Central memory CD8-positive, alpha-beta T cell (primary cell): ENCODE data around the gene STPG1.
A peak's percentile ranks its signal among the peaks of the same experiment; 100 is the strongest.
"Not testable (repeated sequence)": the region's sequence is repeated elsewhere in the genome, so short reads cannot be mapped to it uniquely, and the experiment has no call there.

ENCODE experiments used
- ATAC-seq: fragments of 150-1000 bp; cut with Tn5 transposase; replicated peaks from 2 replicates; pipeline ENCODE4 v1.10.0; 2022; ENCODE audit warnings: mild to moderate bottlenecking, moderate FRiP score, moderate number of reproducible peaks; ENCODE audit not compliant: poor library complexity, severe bottlenecking; ENCODE audit errors: extremely low read depth
- DNase-seq, 2 donors: peaks; one replicate each; pipeline ENCODE4 v3.0.0; 2021; ENCODE audit warnings: low spot score in 2 of 2
- H3K27ac Mint-ChIP-seq: one replicate; pipeline ENCODE4 v1.8.0; 2022; ENCODE audit warnings: low read depth, mild to moderate bottlenecking, moderate library complexity, mixed read lengths
- H3K27me3 Mint-ChIP-seq: one replicate; pipeline ENCODE4 v1.8.0; 2022; ENCODE audit warnings: mixed read lengths
- H3K36me3 Mint-ChIP-seq: one replicate; pipeline ENCODE4 v1.8.0; 2022; ENCODE audit warnings: mild to moderate bottlenecking, moderate library complexity, mixed read lengths; ENCODE audit not compliant: insufficient read depth
- H3K4me1 Mint-ChIP-seq: one replicate; pipeline ENCODE4 v1.8.0; 2022; ENCODE audit warnings: mixed read lengths
- H3K4me3 Mint-ChIP-seq: one replicate; pipeline ENCODE4 v1.8.0; 2022; ENCODE audit warnings: mild to moderate bottlenecking, moderate library complexity, mixed read lengths
- H3K9me3 Mint-ChIP-seq: one replicate; pipeline ENCODE4 v1.8.0; 2022; ENCODE audit warnings: mixed read lengths

Gene STPG1

GRCh38 chr1:24413350-24414163, at the start of gene STPG1:
Gene STPG1, minus strand, starts transcription at chr1:24413782. Its CDS starts 12,394 bp downstream, at chr1:24401388.
- no peaks in the 10 kb centered on the region for H3K27me3 Mint-ChIP-seq
- ATAC-seq (no peak), DNase-seq (peak; percentile 63 to 64)
- H3K4me3 Mint-ChIP-seq, result peak within 1 kb of the TSS; percentile 91
- peaks cover 18% of the 10 kb centered on the region for H3K36me3 Mint-ChIP-seq
- no peaks in the 10 kb centered on the region for H3K9me3 Mint-ChIP-seq
- peaks cover 54% of the 10 kb centered on the region for H3K4me1 Mint-ChIP-seq
- H3K27ac Mint-ChIP-seq, result peak within 1 kb of the TSS; percentile 84

- ATAC-seq, result not testable (repeated sequence)
Measured at GRCh38 chr1:24462128-24462527, 48.5 kb upstream of the STPG1 start.

GRCh38 chr1:24459551-24460266, 46.1 kb upstream of the STPG1 start:
- peak overlapping the region; percentile 63 for H3K27ac Mint-ChIP-seq
- H3K36me3 Mint-ChIP-seq, result peaks cover 48% of the 10 kb centered on the region
- ATAC-seq (no peak), DNase-seq (no peak)
- no peaks in the 10 kb centered on the region for H3K27me3 Mint-ChIP-seq
- H3K4me3 Mint-ChIP-seq, result no peak overlapping the region
- no peaks in the 10 kb centered on the region for H3K9me3 Mint-ChIP-seq
- no peaks in the 10 kb centered on the region for H3K4me1 Mint-ChIP-seq

More at GRCh38 chr1:24462128-24462527, 48.5 kb upstream of the STPG1 start:
- H3K9me3 Mint-ChIP-seq, H3K27me3 Mint-ChIP-seq, H3K4me3 Mint-ChIP-seq, H3K4me1 Mint-ChIP-seq, DNase-seq, H3K27ac Mint-ChIP-seq: not testable (repeated sequence)
- peaks cover 49% of the 10 kb centered on the region for H3K36me3 Mint-ChIP-seq

GRCh38 chr1:24457866-24458265, 44.3 kb upstream of the STPG1 start:
- H3K4me3 Mint-ChIP-seq, result no peak overlapping the region
- no peak overlapping the region for H3K27ac Mint-ChIP-seq
- no peaks in the 10 kb centered on the region for H3K9me3 Mint-ChIP-seq
- peaks cover 46% of the 10 kb centered on the region for H3K36me3 Mint-ChIP-seq
- no peaks in the 10 kb centered on the region for H3K27me3 Mint-ChIP-seq
- no peaks in the 10 kb centered on the region for H3K4me1 Mint-ChIP-seq
- DNase-seq (no peak), ATAC-seq (no peak)

GRCh38 chr1:24455272-24455671, 41.7 kb upstream of the STPG1 start:
- H3K27ac Mint-ChIP-seq, result no peak overlapping the region
- DNase-seq, result no peak
- H3K9me3 Mint-ChIP-seq, result no peaks in the 10 kb centered on the region
- no peaks in the 10 kb centered on the region for H3K27me3 Mint-ChIP-seq
- no peaks in the 10 kb centered on the region for H3K4me1 Mint-ChIP-seq
- no peak overlapping the region for H3K4me3 Mint-ChIP-seq
- peaks cover 54% of the 10 kb centered on the region for H3K36me3 Mint-ChIP-seq
- no peak for ATAC-seq

GRCh38 chr1:24454673-24455072, 41.1 kb upstream of the STPG1 start:
- no peak for ATAC-seq
- Mint-ChIP-seq H3K4me1 (no peaks in the 10 kb centered on the region), H3K27me3 (no peaks in the 10 kb centered on the region), H3K27ac (no peak overlapping the region), H3K4me3 (no peak overlapping the region), H3K9me3 (no peaks in the 10 kb centered on the region), H3K36me3 (peaks cover 54% of the 10 kb centered on the region)
- no peak for DNase-seq

GRCh38 chr1:24452922-24453485, 39.4 kb upstream of the STPG1 start:
- no peak for DNase-seq

GRCh38 chr1:24451746-24452145, 38.2 kb upstream of the STPG1 start:
- Mint-ChIP-seq H3K27ac (no peak overlapping the region), H3K4me1 (no peaks in the 10 kb centered on the region)

More at GRCh38 chr1:24452922-24453485, 39.4 kb upstream of the STPG1 start:
- Mint-ChIP-seq H3K27ac (no peak overlapping the region), H3K9me3 (no peaks in the 10 kb centered on the region), H3K4me1 (no peaks in the 10 kb centered on the region), H3K4me3 (no peak overlapping the region), H3K27me3 (no peaks in the 10 kb centered on the region), H3K36me3 (peaks cover 48% of the 10 kb centered on the region)
- ATAC-seq, result no peak

GRCh38 chr1:24450857-24451397, 37.3 kb upstream of the STPG1 start:
- H3K27me3 Mint-ChIP-seq, result no peaks in the 10 kb centered on the region
- no peak for DNase-seq
- no peak overlapping the region for H3K27ac Mint-ChIP-seq
- no peaks in the 10 kb centered on the region for H3K4me1 Mint-ChIP-seq
- no peak overlapping the region for H3K4me3 Mint-ChIP-seq
- ATAC-seq, result no peak
- H3K36me3 Mint-ChIP-seq, result peaks cover 47% of the 10 kb centered on the region
- H3K9me3 Mint-ChIP-seq, result no peaks in the 10 kb centered on the region

More at GRCh38 chr1:24451746-24452145, 38.2 kb upstream of the STPG1 start:
- ATAC-seq (no peak), DNase-seq (no peak)
- H3K27me3 Mint-ChIP-seq, result no peaks in the 10 kb centered on the region
- H3K36me3 Mint-ChIP-seq, result peaks cover 47% of the 10 kb centered on the region
- no peak overlapping the region for H3K4me3 Mint-ChIP-seq
- no peaks in the 10 kb centered on the region for H3K9me3 Mint-ChIP-seq

- no peaks in the 10 kb centered on the region for H3K4me1 Mint-ChIP-seq
- no peak overlapping the region for H3K4me3 Mint-ChIP-seq
- no peaks in the 10 kb centered on the region for H3K9me3 Mint-ChIP-seq
- no peaks in the 10 kb centered on the region for H3K27me3 Mint-ChIP-seq
- H3K36me3 Mint-ChIP-seq, result peaks cover 47% of the 10 kb centered on the region
- no peak for DNase-seq
- no peak overlapping the region for H3K27ac Mint-ChIP-seq
- ATAC-seq, result no peak
Measured at GRCh38 chr1:24450316-24450715, 36.7 kb upstream of the STPG1 start.

- not testable (repeated sequence) for H3K4me1 Mint-ChIP-seq, ATAC-seq, H3K9me3 Mint-ChIP-seq, H3K27ac Mint-ChIP-seq, DNase-seq, H3K4me3 Mint-ChIP-seq, H3K27me3 Mint-ChIP-seq
- peaks cover 36% of the 10 kb centered on the region for H3K36me3 Mint-ChIP-seq
Measured at GRCh38 chr1:24446446-24446845, 32.9 kb upstream of the STPG1 start.

GRCh38 chr1:24443241-24443656, 29.7 kb upstream of the STPG1 start:
- Mint-ChIP-seq H3K4me3 (no peak overlapping the region), H3K27ac (no peak overlapping the region), H3K36me3 (peaks cover 22% of the 10 kb centered on the region), H3K4me1 (peaks cover 6% of the 10 kb centered on the region), H3K9me3 (no peaks in the 10 kb centered on the region), H3K27me3 (no peaks in the 10 kb centered on the region)
- no peak for ATAC-seq
- no peak for DNase-seq
